HepG2 (cell line): ENCODE measurements around the gene EGFR. TPM values are rescaled to one million over a fixed set of nuclear protein-coding genes. Genes with fewer than 3 reads are reported as not detected.

Experiments used
- ATAC-seq: fragments of 200-7000 bp; cut with Tn5 transposase; 3 replicates; pipeline ENCODE4 v1.9.1; 2020; ENCODE audit warnings: mild to moderate bottlenecking, moderate library complexity
- BruUV-seq: library from RNA; stranded (reverse); fragments of 400-500 nt; replicated peaks from 2 replicates; lab custom pipeline; 2021; lab: Mats Ljungman, UMichigan
- CTCF ChIA-PET: fragments of 300-600 bp; formaldehyde crosslinking; extraction: SDS; loops from one replicate; lab custom pipeline; 2021; ENCODE audit warnings: low total read pairs, inconsistent platforms, low intra/inter-chr PET ratio; lab: Yijun Ruan, JAX
- POLR2A ChIA-PET: fragments of 350-600 bp; sonication (Branson Sonifier 250); formaldehyde crosslinking; loops from one replicate; lab custom pipeline; 2020; ENCODE audit warnings: antibody characterized with exemption, inconsistent platforms; lab: Yijun Ruan, JAX
- DNase-seq: peaks from one replicate; pipeline ENCODE4 v3.0.0-alpha.2; 2015; ENCODE audit warnings: low spot score
- FAIRE-seq: peaks from 3 replicates; lab custom pipeline; 2011; peaks lifted over from hg19 to GRCh38; lab: Jason Lieb, UNC
- H2AFZ ChIP-seq: one replicate; pipeline ENCODE4 v1.6.1; 2011; ENCODE audit warnings: low read length, inconsistent platforms
- H3K27ac ChIP-seq: fragments of 300-600 bp; 3 replicates; pipeline ENCODE4 v1.8.0; 2011; ENCODE audit warnings: mixed run types, mild to moderate bottlenecking, mixed read lengths, low read length, inconsistent platforms; ENCODE audit not compliant: insufficient read depth; ENCODE audit errors: extremely low read length
- H3K27me3 ChIP-seq, 2 experiments: fragments of 200-600 bp in 1 of 2; 2 replicates in 1 of 2; 3 replicates in 1 of 2; pipeline versions ENCODE4 v1.6.0 to v1.8.0; 2011; ENCODE audit warnings: low read length in 2 of 2, mild to moderate bottlenecking in 2 of 2, moderate library complexity in 2 of 2, inconsistent platforms in 1 of 2; ENCODE audit not compliant: insufficient read depth in 2 of 2, control insufficient read depth in 1 of 2
- H3K36me3 ChIP-seq, 2 experiments: fragments of 200-600 bp in 1 of 2; replicated peaks in 1 of 2; 2 replicates in 1 of 2; 3 replicates in 1 of 2; pipeline versions ENCODE4 v1.5.1 to v1.8.0; 2011; ENCODE audit warnings: low read length in 2 of 2, inconsistent platforms in 1 of 2; ENCODE audit not compliant: insufficient read depth in 2 of 2, control insufficient read depth in 1 of 2
- H3K4me1 ChIP-seq: 2 replicates; pipeline ENCODE4 v1.5.1; 2012; ENCODE audit warnings: low read length, inconsistent platforms; ENCODE audit not compliant: insufficient read depth
- H3K4me2 ChIP-seq: 2 replicates; pipeline ENCODE4 v1.6.0; 2011; ENCODE audit warnings: low read depth, low read length, inconsistent platforms
- H3K4me3 ChIP-seq, 3 experiments: fragments of 200-600 bp in 1 of 3; sonication (generic), shearing (Covaris generic) in 1 of 3; replicated peaks in 1 of 3; 2 replicates each; pipeline ENCODE4 v1.5.1; 2011 to 2016; ENCODE audit warnings: low read length in 3 of 3, inconsistent platforms in 2 of 3, low read depth in 2 of 3, mild to moderate bottlenecking in 2 of 3, control low read depth in 1 of 3, mixed read lengths in 1 of 3; ENCODE audit not compliant: insufficient read depth in 1 of 3
- H3K79me2 ChIP-seq: one replicate; pipeline ENCODE4 v1.6.1; 2011; ENCODE audit warnings: low read length, inconsistent platforms; ENCODE audit not compliant: insufficient read depth
- H3K9ac ChIP-seq: 2 replicates; pipeline ENCODE4 v1.6.0; 2011; ENCODE audit warnings: mild to moderate bottlenecking, low read depth, low read length, inconsistent platforms; ENCODE audit not compliant: insufficient read depth
- H3K9me3 ChIP-seq: 2 replicates; pipeline ENCODE4 v1.5.1; 2012; ENCODE audit warnings: mild to moderate bottlenecking, low read length
- H4K20me1 ChIP-seq: 2 replicates; pipeline ENCODE4 v1.6.0; 2011; ENCODE audit warnings: inconsistent platforms, mild to moderate bottlenecking, low read length, moderate library complexity; ENCODE audit not compliant: insufficient read depth
- ATF1 ChIP-seq: IDR thresholded peaks from 2 replicates; pipeline ENCODE4 v1.6.1; 2016; ENCODE audit warnings: mild to moderate bottlenecking, control low read depth
- CREM ChIP-seq, 2 experiments: sonication (generic) in 1 of 2; formaldehyde crosslinking in 1 of 2; IDR thresholded peaks; 2 replicates each; pipeline versions ENCODE4 v1.4.0 to v1.6.1; 2016 to 2020; ENCODE audit warnings: antibody characterized with exemption in 1 of 2, mild to moderate bottlenecking in 1 of 2, missing genetic modification reagents in 1 of 2
- DPF2 ChIP-seq: sonication (generic); formaldehyde crosslinking; IDR thresholded peaks from 2 replicates; pipeline ENCODE4 v1.4.0; 2020; ENCODE audit warnings: mild to moderate bottlenecking, low read depth, missing genetic modification reagents, borderline replicate concordance
- FOXO1 ChIP-seq: sonication (generic); formaldehyde crosslinking; IDR thresholded peaks from 2 replicates; pipeline ENCODE4 v1.4.0; 2020; ENCODE audit warnings: missing genetic modification reagents
- HHEX ChIP-seq: IDR thresholded peaks from 2 replicates; pipeline ENCODE4 v1.6.1; 2016; ENCODE audit warnings: control low read depth
- HNF4A ChIP-seq: sonication (generic); formaldehyde crosslinking; IDR thresholded peaks from 2 replicates; pipeline ENCODE4 v1.4.0; 2020; ENCODE audit warnings: missing genetic modification reagents
- JUND ChIP-seq: sonication (generic); formaldehyde crosslinking; IDR thresholded peaks from 2 replicates; pipeline ENCODE4 v1.8.0; 2022; ENCODE audit warnings: mild to moderate bottlenecking, missing genetic modification reagents
- KLF13 ChIP-seq: sonication (generic); formaldehyde crosslinking; IDR thresholded peaks from 2 replicates; pipeline ENCODE4 v1.4.0; 2020; ENCODE audit warnings: mild to moderate bottlenecking, missing genetic modification reagents
- NR2F2 ChIP-seq: IDR thresholded peaks from 2 replicates; pipeline ENCODE4 v1.6.1; 2012; ENCODE audit warnings: low read depth, inconsistent platforms, borderline replicate concordance
- RARA ChIP-seq: IDR thresholded peaks from 2 replicates; pipeline ENCODE4 v1.6.1; 2016; ENCODE audit warnings: missing genetic modification reagents, missing compliant biosample characterization
- RXRB ChIP-seq: IDR thresholded peaks from 2 replicates; pipeline ENCODE4 v1.6.1; 2016; ENCODE audit warnings: borderline replicate concordance, missing genetic modification reagents, missing compliant biosample characterization
- SALL1 ChIP-seq: sonication (generic); formaldehyde crosslinking; IDR thresholded peaks from 2 replicates; pipeline ENCODE4 v1.8.0; 2022; ENCODE audit warnings: mild to moderate bottlenecking, missing genetic modification reagents
- ZNF652 ChIP-seq: IDR thresholded peaks from 2 replicates; pipeline ENCODE4 v1.6.1; 2016; ENCODE audit warnings: low read depth, borderline replicate concordance
- WGBS: methylation state at CpG from one replicate; pipeline ENCODE4 v1.1.6; 2017; ENCODE audit warnings: low lambda C conversion rate; 5-methylcytosine and 5-hydroxymethylcytosine counted together
- in situ Hi-C: cut with HindIII; loops from 2 replicates; pipeline ENCODE4 v1.10.0; 2017; ENCODE audit warnings: low pct_unique_long_range_greater_than_20kb; ENCODE audit not compliant: extremely low pct_ligation_motif_present
- intact Hi-C: fragments of 100-400 bp; cut with micrococcal nuclease; formaldehyde crosslinking; loops from one replicate; pipeline ENCODE4 v1.10.0; 2022; ENCODE audit not compliant: unreplicated experiment
- polyA plus RNA-seq, 8 experiments: library from polyadenylated mRNA; depleted of rRNA in 3 of 8; stranded (reverse) in 7 of 8; unstranded in 1 of 8; fragments of >200 nt; fragmentation: Illumina TruSeq in 4 of 8; extraction: Trizol in 4 of 8; gene quantifications; 2 replicates each; pipeline versions ENCODE4 v1.2.1 to v1.2.3, GENCODE V29; 2011 to 2016; ENCODE audit warnings: low read depth in 4 of 8, missing spikeins in 1 of 8, mixed read lengths in 1 of 8; ENCODE audit not compliant: insufficient read depth in 1 of 8
- total RNA-seq, 5 experiments: library from RNA; depleted of rRNA; stranded (reverse); fragments of >200 nt; fragmentation: Illumina TruSeq; extraction: Trizol; gene quantifications; 2 replicates each; pipeline ENCODE4 v1.2.3, GENCODE V29; 2016; ENCODE audit warnings: low read depth in 1 of 5
- TF ChIP-seq, protein P1 (sequence below): IDR thresholded peaks from 2 replicates; pipeline ENCODE4 v1.6.1; 2016; ENCODE audit warnings: control low read depth
- TF ChIP-seq, protein P2 (sequence below): sonication (generic); formaldehyde crosslinking; IDR thresholded peaks from 2 replicates; pipeline ENCODE4 v1.4.0; 2020; ENCODE audit warnings: missing genetic modification reagents
- TF ChIP-seq, protein P3 (sequence below): sonication (generic); formaldehyde crosslinking; conservative IDR thresholded peaks from 2 replicates; pipeline ENCODE4 v1.4.0; 2020; ENCODE audit warnings: mild to moderate bottlenecking, missing genetic modification reagents, moderate library complexity
- TF ChIP-seq, protein P4 (sequence below): IDR thresholded peaks from 2 replicates; pipeline ENCODE4 v1.6.1; 2012; ENCODE audit warnings: low read depth, low read length, improper control_type of control experiment

Gene EGFR
- total and polyA plus RNA-seq, 2 of the 13 experiments (the other 11 are each of a cell fraction or from before 2014, with no cell fraction given) = 7.0 to 10.0 TPM

DNA sequence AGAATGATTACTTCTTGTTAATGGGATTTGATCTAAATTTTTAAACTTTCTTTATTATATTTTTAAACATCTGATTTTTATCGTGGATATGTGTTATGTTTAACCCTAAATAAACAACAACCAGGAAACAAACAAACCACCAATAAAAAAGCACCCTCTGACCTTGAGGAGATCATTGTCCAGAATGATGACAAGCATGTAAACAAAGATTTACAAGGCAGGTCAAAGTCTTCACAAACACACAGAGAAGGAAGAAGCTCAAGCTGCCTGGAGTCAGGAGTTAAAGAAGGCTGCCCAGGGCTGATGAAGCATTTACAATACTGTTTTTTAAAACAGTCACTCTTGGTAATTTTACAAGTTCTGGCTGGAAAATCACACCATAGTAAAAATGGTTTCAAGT, 31.0 kb upstream of the EGFR start:
- H3K4me3 ChIP-seq = no peak overlapping the region
- CTCF ChIA-PET = no interaction called here
- H3K4me1 ChIP-seq = peaks cover 34% of the 10 kb centered on the region
- H4K20me1 ChIP-seq = no peaks in the 10 kb centered on the region
- no peaks in the 10 kb centered on the region for H3K36me3 ChIP-seq
- DNase-seq (peak; percentile 32), FAIRE-seq (peak; percentile 42), ATAC-seq (no peak)
- intact Hi-C loops (no loop called here), in situ Hi-C loops (no loop called here)
- no peak overlapping the region for H2AFZ ChIP-seq
- 0% methylated on average over 1 of the region's 1 CpG for WGBS
- no peaks in the 10 kb centered on the region for H3K9me3 ChIP-seq
- BruUV-seq = no TSS peak
- peak overlapping the region; percentile 53; the same call in 1 of the 2 replicates for H3K4me2 ChIP-seq
- POLR2A ChIA-PET = no interaction called here
- no peak overlapping the region for H3K9ac ChIP-seq
- no peaks in the 10 kb centered on the region; a peak in 1 of 5 replicates for H3K27me3 ChIP-seq
- H3K79me2 ChIP-seq = no peaks in the 10 kb centered on the region
- no peak overlapping the region for H3K27ac ChIP-seq
- TF ChIP-seq RARA (CRISPR knock-in tag) (peak; percentile 73), HNF4A (CRISPR knock-in tag) (peak; percentile 77), JUND (no peak), ATF1 (CRISPR knock-in tag) (0 out of 2 replicates have a peak, but pooled peaks have one; percentile 21), DPF2 (CRISPR knock-in tag) (peak; percentile 61; the same call in 1 of the 2 replicates), KLF13 (CRISPR knock-in tag) (no peak), CREM (IDR thresholded peaks at IDR 0.05) (peak; percentile 44; the same call in 1 of the 2 replicates), CREM (CRISPR knock-in tag; IDR thresholded peaks at IDR 0.05) (no peak), RXRB (CRISPR knock-in tag) (peak; percentile 43; the same call in 1 of the 2 replicates), NR2F2 (peak; percentile 84; the same call in 1 of the 2 replicates), HHEX (peak; percentile 88), ZNF652 (no peak), SALL1 (CRISPR knock-in tag) (peak; percentile 53; the same call in 1 of the 2 replicates), FOXO1 (peak; percentile 56; the same call in 1 of the 2 replicates)
- TF ChIP-seq, protein P1, sequence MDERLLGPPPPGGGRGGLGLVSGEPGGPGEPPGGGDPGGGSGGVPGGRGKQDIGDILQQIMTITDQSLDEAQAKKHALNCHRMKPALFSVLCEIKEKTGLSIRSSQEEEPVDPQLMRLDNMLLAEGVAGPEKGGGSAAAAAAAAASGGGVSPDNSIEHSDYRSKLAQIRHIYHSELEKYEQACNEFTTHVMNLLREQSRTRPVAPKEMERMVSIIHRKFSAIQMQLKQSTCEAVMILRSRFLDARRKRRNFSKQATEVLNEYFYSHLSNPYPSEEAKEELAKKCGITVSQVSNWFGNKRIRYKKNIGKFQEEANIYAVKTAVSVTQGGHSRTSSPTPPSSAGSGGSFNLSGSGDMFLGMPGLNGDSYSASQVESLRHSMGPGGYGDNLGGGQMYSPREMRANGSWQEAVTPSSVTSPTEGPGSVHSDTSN = 0 out of 2 replicates have a peak, but pooled peaks have one; percentile 19
- TF ChIP-seq, protein P2, sequence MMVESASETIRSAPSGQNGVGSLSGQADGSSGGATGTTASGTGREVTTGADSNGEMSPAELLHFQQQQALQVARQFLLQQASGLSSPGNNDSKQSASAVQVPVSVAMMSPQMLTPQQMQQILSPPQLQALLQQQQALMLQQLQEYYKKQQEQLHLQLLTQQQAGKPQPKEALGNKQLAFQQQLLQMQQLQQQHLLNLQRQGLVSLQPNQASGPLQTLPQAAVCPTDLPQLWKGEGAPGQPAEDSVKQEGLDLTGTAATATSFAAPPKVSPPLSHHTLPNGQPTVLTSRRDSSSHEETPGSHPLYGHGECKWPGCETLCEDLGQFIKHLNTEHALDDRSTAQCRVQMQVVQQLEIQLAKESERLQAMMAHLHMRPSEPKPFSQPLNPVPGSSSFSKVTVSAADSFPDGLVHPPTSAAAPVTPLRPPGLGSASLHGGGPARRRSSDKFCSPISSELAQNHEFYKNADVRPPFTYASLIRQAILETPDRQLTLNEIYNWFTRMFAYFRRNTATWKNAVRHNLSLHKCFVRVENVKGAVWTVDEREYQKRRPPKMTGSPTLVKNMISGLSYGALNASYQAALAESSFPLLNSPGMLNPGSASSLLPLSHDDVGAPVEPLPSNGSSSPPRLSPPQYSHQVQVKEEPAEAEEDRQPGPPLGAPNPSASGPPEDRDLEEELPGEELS (CRISPR knock-in tag) = peak; percentile 93
- TF ChIP-seq, protein P3, sequence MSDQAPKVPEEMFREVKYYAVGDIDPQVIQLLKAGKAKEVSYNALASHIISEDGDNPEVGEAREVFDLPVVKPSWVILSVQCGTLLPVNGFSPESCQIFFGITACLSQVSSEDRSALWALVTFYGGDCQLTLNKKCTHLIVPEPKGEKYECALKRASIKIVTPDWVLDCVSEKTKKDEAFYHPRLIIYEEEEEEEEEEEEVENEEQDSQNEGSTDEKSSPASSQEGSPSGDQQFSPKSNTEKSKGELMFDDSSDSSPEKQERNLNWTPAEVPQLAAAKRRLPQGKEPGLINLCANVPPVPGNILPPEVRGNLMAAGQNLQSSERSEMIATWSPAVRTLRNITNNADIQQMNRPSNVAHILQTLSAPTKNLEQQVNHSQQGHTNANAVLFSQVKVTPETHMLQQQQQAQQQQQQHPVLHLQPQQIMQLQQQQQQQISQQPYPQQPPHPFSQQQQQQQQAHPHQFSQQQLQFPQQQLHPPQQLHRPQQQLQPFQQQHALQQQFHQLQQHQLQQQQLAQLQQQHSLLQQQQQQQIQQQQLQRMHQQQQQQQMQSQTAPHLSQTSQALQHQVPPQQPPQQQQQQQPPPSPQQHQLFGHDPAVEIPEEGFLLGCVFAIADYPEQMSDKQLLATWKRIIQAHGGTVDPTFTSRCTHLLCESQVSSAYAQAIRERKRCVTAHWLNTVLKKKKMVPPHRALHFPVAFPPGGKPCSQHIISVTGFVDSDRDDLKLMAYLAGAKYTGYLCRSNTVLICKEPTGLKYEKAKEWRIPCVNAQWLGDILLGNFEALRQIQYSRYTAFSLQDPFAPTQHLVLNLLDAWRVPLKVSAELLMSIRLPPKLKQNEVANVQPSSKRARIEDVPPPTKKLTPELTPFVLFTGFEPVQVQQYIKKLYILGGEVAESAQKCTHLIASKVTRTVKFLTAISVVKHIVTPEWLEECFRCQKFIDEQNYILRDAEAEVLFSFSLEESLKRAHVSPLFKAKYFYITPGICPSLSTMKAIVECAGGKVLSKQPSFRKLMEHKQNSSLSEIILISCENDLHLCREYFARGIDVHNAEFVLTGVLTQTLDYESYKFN = peak; percentile 86
- TF ChIP-seq, protein P4, sequence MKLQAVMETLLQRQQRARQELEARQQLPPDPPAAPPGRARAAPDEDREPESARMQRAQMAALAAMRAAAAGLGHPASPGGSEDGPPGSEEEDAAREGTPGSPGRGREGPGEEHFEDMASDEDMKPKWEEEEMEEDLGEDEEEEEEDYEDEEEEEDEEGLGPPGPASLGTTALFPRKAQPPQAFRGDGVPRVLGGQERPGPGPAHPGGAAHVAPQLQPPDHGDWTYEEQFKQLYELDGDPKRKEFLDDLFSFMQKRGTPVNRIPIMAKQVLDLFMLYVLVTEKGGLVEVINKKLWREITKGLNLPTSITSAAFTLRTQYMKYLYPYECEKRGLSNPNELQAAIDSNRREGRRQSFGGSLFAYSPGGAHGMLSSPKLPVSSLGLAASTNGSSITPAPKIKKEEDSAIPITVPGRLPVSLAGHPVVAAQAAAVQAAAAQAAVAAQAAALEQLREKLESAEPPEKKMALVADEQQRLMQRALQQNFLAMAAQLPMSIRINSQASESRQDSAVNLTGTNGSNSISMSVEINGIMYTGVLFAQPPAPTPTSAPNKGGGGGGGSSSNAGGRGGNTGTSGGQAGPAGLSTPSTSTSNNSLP = peak; percentile 43; the same call in 1 of the 2 replicates
